Spleen (tissue), 7 donors: ENCODE measurements around the gene KIF1A.

Experiments used
- CTCF ChIP-seq, 11 experiments: fragments of 200-600 bp in 7 of 11; fragments of 450-650 bp in 4 of 11; sonication (generic) in 4 of 11; IDR thresholded peaks in 8 of 11; conservative IDR thresholded peaks in 3 of 11; 1 replicate in 7 of 11; 2 replicates in 4 of 11; pipeline versions ENCODE4 v1.4.0 to v1.8.0; 2016 to 2021; ENCODE audit warnings: antibody characterized with exemption in 11 of 11, inconsistent platforms in 4 of 11, mild to moderate bottlenecking in 1 of 11
- POLR2AphosphoS5 ChIP-seq, 3 donors: sonication (generic); formaldehyde crosslinking; IDR thresholded peaks; one replicate each; pipeline ENCODE4 v1.5.1; 2017; ENCODE audit warnings: antibody characterized with exemption in 3 of 3
- donor health status: DM: no; HTN: no; CAD: no; lungs with moderate emphysema.
- donor health status: DM: no; HTN: no; CAD: no.
- donor health status: DM: no; HTN: no; CAD: no.

GRCh38 chr2:240839152-240840143 is 19.4 kb upstream of the KIF1A start:
- TF ChIP-seq CTCF (IDR thresholded peaks at IDR 0.05 in 8 of 11, conservative IDR thresholded peaks at IDR 0.05 in 3 of 11) (no peak), POLR2AphosphoS5 (IDR thresholded peaks at IDR 0.05) (no peak)
